ENCODE results near the gene TMEM145.

The TMEM145 gene

DNA sequence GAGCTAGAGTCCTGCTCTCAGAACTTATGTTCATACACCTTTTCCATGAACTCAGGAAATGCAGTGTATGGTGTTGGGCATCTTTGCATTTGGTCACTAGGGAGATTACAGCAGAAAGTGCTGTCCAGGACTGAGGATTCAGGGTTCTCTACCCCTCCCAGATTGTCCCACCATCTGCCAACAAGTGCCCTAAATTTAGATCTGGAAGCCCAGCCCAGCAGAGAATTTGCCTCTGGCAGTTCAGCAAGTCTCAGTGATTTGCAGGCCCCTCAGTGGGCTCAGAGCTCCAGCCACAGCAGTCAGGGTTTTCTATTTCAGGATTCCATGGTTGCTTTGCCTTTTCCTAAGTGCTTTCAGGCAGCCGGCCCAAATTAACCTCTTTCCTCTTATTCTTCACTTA is 53.6 kb downstream of the TMEM145 start:
- no peak for DNase-seq

DNA sequence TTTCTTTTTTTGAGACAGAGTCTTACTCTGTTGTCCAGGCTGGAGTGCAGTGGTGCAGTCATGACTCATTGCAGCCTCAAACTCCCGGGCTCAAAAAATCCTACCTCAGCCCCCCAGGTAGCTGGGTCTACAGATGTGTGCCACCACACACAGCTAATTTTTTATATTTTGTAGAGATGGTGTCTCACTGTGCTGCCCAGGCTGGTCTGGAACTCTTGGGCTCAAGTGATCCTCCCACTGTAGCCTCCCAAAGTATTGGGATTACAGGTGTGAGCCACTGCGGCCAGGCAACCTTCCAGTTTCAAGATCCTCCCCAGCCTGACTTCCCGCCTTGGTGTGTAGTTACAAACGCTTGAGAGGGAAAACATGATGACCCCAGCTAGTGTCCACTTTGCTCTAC is 54.8 kb downstream of the TMEM145 start:
- DNase-seq: no peak

GRCh38 chr19:42368360-42368759 is 55.3 kb downstream of the TMEM145 start:
- DNase-seq: no peak

DNA sequence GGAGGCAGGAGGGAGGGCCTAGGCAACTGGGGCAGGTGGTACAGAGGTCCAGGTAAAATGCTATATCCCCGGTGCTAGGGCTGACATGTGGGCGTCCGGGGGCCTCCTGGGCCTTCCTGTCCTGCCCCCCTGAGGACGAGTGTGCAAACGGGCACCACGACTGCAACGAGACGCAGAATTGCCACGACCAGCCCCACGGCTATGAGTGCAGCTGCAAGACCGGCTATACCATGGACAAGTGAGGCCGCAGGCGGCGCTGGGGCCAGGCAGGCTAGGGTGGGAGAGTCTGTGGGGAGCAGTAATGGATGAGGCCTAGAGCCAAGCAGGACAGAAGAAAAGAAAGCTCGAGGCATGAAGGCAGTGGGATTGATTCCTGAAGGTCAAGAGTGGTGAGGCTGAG is 55.7 kb downstream of the TMEM145 start:
- no peak for DNase-seq

DNA sequence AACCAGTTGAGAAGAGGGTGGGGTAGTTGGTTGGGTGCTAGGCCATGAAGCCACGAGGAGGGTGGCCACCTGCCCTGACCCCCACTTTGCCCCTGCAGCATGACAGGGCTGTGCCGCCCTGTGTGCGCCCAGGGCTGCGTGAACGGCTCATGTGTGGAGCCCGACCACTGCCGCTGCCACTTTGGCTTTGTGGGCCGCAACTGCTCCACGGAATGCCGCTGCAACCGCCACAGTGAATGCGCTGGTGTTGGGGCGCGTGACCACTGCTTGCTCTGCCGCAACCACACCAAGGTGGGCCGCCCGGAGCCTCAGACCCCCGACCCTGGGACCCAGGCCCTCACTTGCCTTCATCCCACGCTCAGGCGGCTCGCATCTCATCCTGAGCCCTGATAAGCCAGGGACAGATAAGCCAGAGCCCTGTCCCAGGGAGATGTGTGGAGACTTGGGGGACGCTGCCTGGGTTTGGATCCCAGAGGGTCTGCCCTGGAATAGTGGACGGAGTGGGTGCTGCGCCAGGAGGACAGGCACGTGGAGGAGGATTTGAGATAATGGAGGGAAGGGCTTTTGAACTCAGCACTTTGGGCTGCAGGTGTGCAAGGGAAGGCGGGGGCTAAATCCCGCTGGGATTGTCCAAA is 56.4 kb downstream of the TMEM145 start:
- no peak for DNase-seq

- DNase-seq: no peak
Measured at GRCh38 chr19:42370068-42370520, 57.0 kb downstream of the TMEM145 start.

GRCh38 chr19:42370626-42371175 is 57.6 kb downstream of the TMEM145 start:
- DNase-seq: no peak
